IMR-90 (cell line): ENCODE data around the gene NPPC. TPM values are rescaled to one million over a fixed set of nuclear protein-coding genes. Genes with fewer than 3 reads are reported as not detected.

Experiments
- ATAC-seq: fragments of 200-7000 bp; cut with Tn5 transposase; 2 replicates; pipeline ENCODE4 v1.9.1; 2020; ENCODE audit warnings: low read depth, mild to moderate bottlenecking, moderate library complexity
- BruUV-seq: library from RNA; stranded (reverse); fragments of 400-500 nt; replicated peaks from 2 replicates; lab custom pipeline; 2021; lab: Mats Ljungman, UMichigan
- CTCF ChIA-PET: fragments of 300-600 bp; formaldehyde crosslinking; extraction: SDS; loops from one replicate; lab custom pipeline; 2021; ENCODE audit warnings: antibody characterized with exemption; lab: Yijun Ruan, JAX
- POLR2A ChIA-PET: fragments of 300-600 bp; sonication (Branson Sonifier 250); formaldehyde crosslinking; loops from one replicate; lab custom pipeline; 2022; ENCODE audit warnings: antibody characterized with exemption; ENCODE audit not compliant: unreplicated experiment; lab: Charles Lee
- DNase-seq: peaks from one replicate; pipeline ENCODE4 v3.0.0; 2013
- H2AFZ ChIP-seq: replicated peaks from 2 replicates; pipeline ENCODE3; 2013; ENCODE audit warnings: low read length, mild to moderate bottlenecking; ENCODE audit not compliant: poor library complexity
- H2AK5ac ChIP-seq: 2 replicates; pipeline ENCODE4 v1.6.1; 2013; ENCODE audit warnings: low read depth, low read length, inconsistent platforms
- H2AK9ac ChIP-seq: replicated peaks from 2 replicates; pipeline ENCODE3; 2013; ENCODE audit warnings: mild to moderate bottlenecking, low read depth, low read length, moderate library complexity; ENCODE audit not compliant: poor library complexity
- H2BK120ac ChIP-seq: 2 replicates; pipeline ENCODE4 v1.6.1; 2013; ENCODE audit warnings: low read depth, low read length, inconsistent platforms
- H2BK15ac ChIP-seq: 3 replicates; pipeline ENCODE4 v1.6.1; 2013; ENCODE audit warnings: low read depth, low read length, inconsistent platforms
- H2BK20ac ChIP-seq: 2 replicates; pipeline ENCODE4 v1.6.1; 2013; ENCODE audit warnings: low read depth, mild to moderate bottlenecking, inconsistent platforms, low read length, moderate library complexity
- H2BK5ac ChIP-seq: 2 replicates; pipeline ENCODE4 v1.6.1; 2013; ENCODE audit warnings: mild to moderate bottlenecking, low read depth, low read length, inconsistent platforms; ENCODE audit not compliant: poor library complexity, severe bottlenecking
- H3K14ac ChIP-seq: replicated peaks from 2 replicates; pipeline ENCODE4 v1.6.1; 2013; ENCODE audit warnings: low read depth, low read length, inconsistent platforms
- H3K18ac ChIP-seq: 2 replicates; pipeline ENCODE4 v1.6.1; 2013; ENCODE audit warnings: low read depth, low read length, control low read depth
- H3K23ac ChIP-seq: 2 replicates; pipeline ENCODE4 v1.6.1; 2013; ENCODE audit warnings: low read depth, low read length, inconsistent platforms
- H3K27ac ChIP-seq: 2 replicates; pipeline ENCODE4 v1.5.1; 2013; ENCODE audit warnings: mild to moderate bottlenecking, control low read depth, low read length; ENCODE audit not compliant: insufficient read depth
- H3K27me3 ChIP-seq: 2 replicates; pipeline ENCODE4 v1.6.1; 2013; ENCODE audit warnings: low read length; ENCODE audit not compliant: control insufficient read depth, insufficient read depth
- H3K36me3 ChIP-seq: 2 replicates; pipeline ENCODE4 v1.6.1; 2013; ENCODE audit warnings: low read length, mixed read lengths; ENCODE audit not compliant: control insufficient read depth, insufficient read depth
- H3K4ac ChIP-seq: 2 replicates; pipeline ENCODE4 v1.6.1; 2013; ENCODE audit warnings: low read depth, low read length, inconsistent platforms
- H3K4me1 ChIP-seq: 2 replicates; pipeline ENCODE4 v1.6.1; 2013; ENCODE audit warnings: low read length, mixed read lengths; ENCODE audit not compliant: control insufficient read depth, insufficient read depth
- H3K4me2 ChIP-seq: 2 replicates; pipeline ENCODE4 v1.6.1; 2013; ENCODE audit warnings: low read depth, mild to moderate bottlenecking, control low read depth, low read length, moderate library complexity
- H3K4me3 ChIP-seq: 2 replicates; pipeline ENCODE4 v1.5.1; 2013; ENCODE audit warnings: low read depth, mild to moderate bottlenecking, control low read depth, low read length, moderate library complexity; ENCODE audit not compliant: insufficient read depth
- H3K56ac ChIP-seq: 2 replicates; pipeline ENCODE4 v1.6.1; 2013; ENCODE audit warnings: low read length, inconsistent platforms; ENCODE audit not compliant: insufficient read depth; ENCODE audit errors: extremely low read depth
- H3K79me1 ChIP-seq, 2 experiments: 2 replicates each; pipeline ENCODE4 v1.6.1; 2013; ENCODE audit warnings: low read length in 2 of 2, inconsistent platforms in 1 of 2, low read depth in 1 of 2
- H3K9ac ChIP-seq: 2 replicates; pipeline ENCODE4 v1.6.1; 2013; ENCODE audit warnings: low read depth, low read length, control low read depth
- H3K9me1 ChIP-seq: 2 replicates; pipeline ENCODE4 v1.6.1; 2013; ENCODE audit warnings: low read length, inconsistent platforms; ENCODE audit not compliant: insufficient read depth
- H3K9me3 ChIP-seq: 2 replicates; pipeline ENCODE4 v1.6.1; 2013; ENCODE audit warnings: low read length; ENCODE audit not compliant: control insufficient read depth, insufficient read depth
- H4K20me1 ChIP-seq: 2 replicates; pipeline ENCODE4 v1.6.1; 2013; ENCODE audit warnings: low read length, inconsistent platforms; ENCODE audit not compliant: insufficient read depth
- H4K5ac ChIP-seq: 2 replicates; pipeline ENCODE4 v1.6.1; 2013; ENCODE audit warnings: mild to moderate bottlenecking, low read depth, low read length, control low read depth
- H4K8ac ChIP-seq, 2 experiments: 2 replicates each; pipeline ENCODE4 v1.6.1; 2013; ENCODE audit warnings: low read depth in 2 of 2, low read length in 2 of 2, control low read depth in 1 of 2, inconsistent platforms in 1 of 2
- H4K91ac ChIP-seq: 2 replicates; pipeline ENCODE4 v1.6.1; 2013; ENCODE audit warnings: low read depth, low read length, inconsistent platforms; ENCODE audit not compliant: insufficient read depth
- SMC3 ChIP-seq: fragments of 150-350 bp; IDR thresholded peaks from 2 replicates; pipeline ENCODE4 v1.6.1; 2016; ENCODE audit warnings: low read depth, mild to moderate bottlenecking, antibody characterized with exemption, low read length, moderate library complexity
- WGBS, 2 experiments: methylation state at CpG; one replicate each; pipeline versions ENCODE4 v1.1.5 to v1.1.7; 2013; ENCODE audit warnings: missing lambda C conversion rate in 2 of 2; ENCODE audit not compliant: insufficient read length in 1 of 2; ENCODE audit errors: extremely low coverage in 2 of 2; 5-methylcytosine and 5-hydroxymethylcytosine counted together
- dilution Hi-C: fragments of 300-500 bp; cut with HindIII; formaldehyde crosslinking; loops from one replicate; pipeline ENCODE4 v1.14.3; 2018; ENCODE audit warnings: low sequenced_read_pairs; ENCODE audit not compliant: unreplicated experiment
- in situ Hi-C: fragments of 300-500 bp; cut with MboI; formaldehyde crosslinking; loops from 3 replicates; pipeline ENCODE4 v1.14.3; 2019; ENCODE audit warnings: low sequenced_read_pairs, inconsistent platforms, mixed read lengths
- intact Hi-C: fragments of 100-400 bp; cut with micrococcal nuclease; formaldehyde crosslinking; loops from 2 replicates; pipeline ENCODE4 v1.10.0; 2022
- polyA plus RNA-seq, 3 experiments: library from polyadenylated mRNA; depleted of rRNA; stranded (reverse); fragments of >200 nt; gene quantifications; 2 replicates each; pipeline ENCODE4 v1.2.3, GENCODE V29; 2012; ENCODE audit warnings: low replicate concordance in 1 of 3
- total RNA-seq: library from RNA; depleted of rRNA; stranded (reverse); fragments of >200 nt; gene quantifications from 2 replicates; pipeline ENCODE4 v1.2.3, GENCODE V29; 2012

The NPPC gene
- total and polyA plus RNA-seq, 2 of the 4 experiments (the other 2 are of a cell fraction), result 0.22 to 0.36 TPM

- H4K5ac ChIP-seq, result no peak overlapping the region
- WGBS, 2 experiments, result 55% methylated on average over 2 of the region's 3 CpGs; no CpG with 5 or more reads in 1 of the 2 experiments
These were observed 6.4 kb upstream of the NPPC start for GRCh38 chr2:231932711-231932970.

More at GRCh38 chr2:231932711-231932970, 6.4 kb upstream of the NPPC start:
- no peak for TF ChIP-seq SMC3
- Histone ChIP-seq H3K23ac (no peak overlapping the region), H3K79me1 (no peaks in the 10 kb centered on the region), H2AK5ac (no peak overlapping the region), H3K4me3 (no peak overlapping the region), H2BK15ac (no peak overlapping the region), H2BK5ac (no peak overlapping the region), H4K8ac (no peak overlapping the region), H3K14ac (no peak overlapping the region), H3K9me3 (no peaks in the 10 kb centered on the region), H2BK20ac (no peak overlapping the region), H2AK9ac (no peak overlapping the region), H3K4me2 (no peak overlapping the region), H4K20me1 (no peaks in the 10 kb centered on the region), H2BK120ac (no peak overlapping the region), H2AFZ (peak overlapping the region; percentile 21), H3K9me1 (no peaks in the 10 kb centered on the region), H3K18ac (no peak overlapping the region), H3K27me3 (peaks cover 64% of the 10 kb centered on the region), H4K91ac (no peak overlapping the region), H3K56ac (no peak overlapping the region), H3K9ac (no peak overlapping the region), H3K4me1 (no peaks in the 10 kb centered on the region), H3K36me3 (no peaks in the 10 kb centered on the region), H3K4ac (no peak overlapping the region), H3K27ac (no peak overlapping the region)
- in situ Hi-C loops (loop anchor here (5.0 kb wide), 1 partner anchor 195 kb away; no protein-coding TSS in a partner anchor), dilution Hi-C loops (no loop called here), intact Hi-C loops (no loop called here)
- DNase-seq (no peak), ATAC-seq (no peak)
- CTCF ChIA-PET, result interaction anchor here (0.7 kb wide), 1 partner anchor 21 kb away, joined by 4 read pairs; no protein-coding TSS in a partner anchor
- POLR2A ChIA-PET, result no interaction called here
- no TSS peak for BruUV-seq
